K562 (cell line): ENCODE results near the gene ERCC6. TPM values are rescaled to one million over a fixed set of nuclear protein-coding genes. Genes with fewer than 3 reads are reported as not detected.

Experiments used
- ATAC-seq: fragments of 200-7000 bp; cut with Tn5 transposase; 3 replicates; pipeline ENCODE4 v1.9.1; 2020; ENCODE audit warnings: moderate library complexity
- BruUV-seq: library from RNA; stranded (reverse); fragments of 400-500 nt; replicated peaks from 2 replicates; lab custom pipeline; 2021; lab: Mats Ljungman, UMichigan
- CTCF ChIA-PET: fragments of 300-600 bp; formaldehyde crosslinking; extraction: SDS; loops from one replicate; lab custom pipeline; 2021; ENCODE audit warnings: low intra/inter-chr PET ratio; lab: Yijun Ruan, JAX
- POLR2A ChIA-PET: fragments of 300-600, 350-650 bp; sonication (Branson Sonifier 250); formaldehyde crosslinking; extraction: SDS; loops from one replicate; lab custom pipeline; 2021; ENCODE audit warnings: antibody characterized with exemption, inconsistent platforms; lab: Yijun Ruan, JAX
- DNase-seq, 4 experiments: peaks; one replicate each; pipeline versions ENCODE4 v3.0.0 to v3.0.0-alpha.2; 2011 to 2018; ENCODE audit warnings: low spot score in 3 of 4, mixed read lengths in 3 of 4; ENCODE audit errors: extremely low read depth in 1 of 4
- FAIRE-seq: peaks from 2 replicates; lab custom pipeline; 2011; peaks lifted over from hg19 to GRCh38; lab: Jason Lieb, UNC
- H2AFZ ChIP-seq: 2 replicates; pipeline ENCODE4 v1.6.0; 2011; ENCODE audit warnings: low read depth, low read length, control low read depth, inconsistent platforms
- H3K27ac ChIP-seq: fragments of 200-600 bp; 3 replicates; pipeline ENCODE4 v1.8.0; 2011; ENCODE audit warnings: low read depth, mild to moderate bottlenecking, control low read depth, inconsistent platforms, low read length, moderate library complexity, mixed read lengths; ENCODE audit errors: extremely low read depth
- H3K27me3 ChIP-seq, 2 experiments: fragments of 300-600 bp in 1 of 2; 2 replicates in 1 of 2; 3 replicates in 1 of 2; pipeline versions ENCODE4 v1.6.0 to v1.8.0; 2011; ENCODE audit warnings: inconsistent platforms in 2 of 2, low read length in 2 of 2, mild to moderate bottlenecking in 1 of 2, mixed read lengths in 1 of 2, moderate library complexity in 1 of 2; ENCODE audit not compliant: control insufficient read depth in 2 of 2, insufficient read depth in 2 of 2
- H3K36me3 ChIP-seq: fragments of 300-600 bp; 3 replicates; pipeline ENCODE4 v1.8.0; 2011; ENCODE audit warnings: mild to moderate bottlenecking, low read length, inconsistent platforms; ENCODE audit not compliant: control insufficient read depth, insufficient read depth
- H3K4me1 ChIP-seq, 2 experiments: fragments of 200-600 bp in 1 of 2; replicated peaks in 1 of 2; 2 replicates in 1 of 2; 3 replicates in 1 of 2; pipeline versions ENCODE4 v1.5.1 to v1.8.0; 2011; ENCODE audit warnings: inconsistent platforms in 2 of 2, low read length in 2 of 2, mild to moderate bottlenecking in 1 of 2, mixed read lengths in 1 of 2, moderate library complexity in 1 of 2; ENCODE audit not compliant: control insufficient read depth in 2 of 2, insufficient read depth in 2 of 2
- H3K4me2 ChIP-seq: 2 replicates; pipeline ENCODE4 v1.6.1; 2011; ENCODE audit warnings: low read length, control low read depth, inconsistent platforms, mixed read lengths; ENCODE audit not compliant: insufficient read depth
- H3K4me3 ChIP-seq: fragments of 200-600 bp; sonication (generic), shearing (Covaris generic); 2 replicates; pipeline ENCODE4 v1.5.1; 2016; ENCODE audit warnings: control low read depth, inconsistent platforms
- H3K79me2 ChIP-seq: fragments of 200-600 bp; 3 replicates; pipeline ENCODE4 v1.8.0; 2011; ENCODE audit warnings: low read length, inconsistent platforms; ENCODE audit not compliant: control insufficient read depth, insufficient read depth
- H3K9ac ChIP-seq, 2 experiments: 2 replicates each; pipeline versions ENCODE4 v1.6.0 to v1.6.1; 2011; ENCODE audit warnings: low read depth in 2 of 2, low read length in 2 of 2, control low read depth in 1 of 2, inconsistent platforms in 1 of 2, mild to moderate bottlenecking in 1 of 2, mixed read lengths in 1 of 2; ENCODE audit not compliant: insufficient read depth in 1 of 2
- H3K9me1 ChIP-seq: one replicate; pipeline ENCODE4 v1.6.0; 2011; ENCODE audit warnings: inconsistent platforms, mild to moderate bottlenecking, low read length, moderate library complexity; ENCODE audit not compliant: control insufficient read depth, insufficient read depth
- H3K9me3 ChIP-seq: replicated peaks from 2 replicates; pipeline ENCODE4 v1.5.1; 2011; ENCODE audit warnings: low read depth, low read length, inconsistent platforms; ENCODE audit not compliant: control insufficient read depth, insufficient read depth
- H4K20me1 ChIP-seq: replicated peaks from 2 replicates; pipeline ENCODE4 v1.6.1; 2011; ENCODE audit warnings: low read length, inconsistent platforms, mixed read lengths; ENCODE audit not compliant: control insufficient read depth, insufficient read depth
- CC2D1A ChIP-seq: fragments of 450-650 bp; IDR thresholded peaks from 2 replicates; pipeline ENCODE4 v1.6.1; 2017; ENCODE audit warnings: mild to moderate bottlenecking
- DLX4 ChIP-seq: fragments of 250-450 bp; sonication (Bioruptor Pico); IDR thresholded peaks from 2 replicates; pipeline ENCODE4 v1.6.1; 2021; ENCODE audit warnings: mild to moderate bottlenecking
- E2F3 ChIP-seq: fragments of 250-450 bp; sonication (Bioruptor Pico); IDR thresholded peaks from 2 replicates; pipeline ENCODE4 v1.4.0; 2020; ENCODE audit warnings: mild to moderate bottlenecking
- ETV1 ChIP-seq: fragments of 450-650 bp; conservative IDR thresholded peaks from 2 replicates; pipeline ENCODE4 v1.6.1; 2016; ENCODE audit warnings: missing genetic modification characterization, control low read depth, low read depth, missing compliant biosample characterization
- MAZ ChIP-seq, 2 experiments: fragments of 450-650 bp in 1 of 2; sonication (generic) in 1 of 2; formaldehyde crosslinking; IDR thresholded peaks in 1 of 2; conservative IDR thresholded peaks in 1 of 2; 2 replicates each; pipeline versions ENCODE4 v1.4.0 to v1.5.0; 2020; ENCODE audit warnings: mild to moderate bottlenecking in 1 of 2, missing genetic modification reagents in 1 of 2
- MCM2 ChIP-seq: fragments of 450-650 bp; IDR thresholded peaks from 2 replicates; pipeline ENCODE4 v1.6.1; 2017; ENCODE audit warnings: low read depth, mild to moderate bottlenecking
- NR1H2 ChIP-seq: sonication (generic); formaldehyde crosslinking; IDR thresholded peaks from 2 replicates; pipeline ENCODE4 v1.4.0; 2020; ENCODE audit warnings: mild to moderate bottlenecking, missing genetic modification reagents
- PHF8 ChIP-seq: fragments of 200-600 bp; sonication (generic); IDR thresholded peaks from 2 replicates; pipeline ENCODE4 v1.6.1; 2012; ENCODE audit warnings: mixed run types, mild to moderate bottlenecking, inconsistent platforms, low read length, moderate library complexity, borderline replicate concordance
- POLR3G ChIP-seq: IDR thresholded peaks from 2 replicates; pipeline ENCODE4 v1.6.1; 2011; ENCODE audit not compliant: insufficient read length, insufficient replicate concordance; ENCODE audit errors: extremely low read depth
- RAD21 ChIP-seq, 2 experiments: fragments of 250-450 bp in 1 of 2; fragments of 450-650 bp in 1 of 2; sonication (Bioruptor Pico) in 1 of 2; formaldehyde crosslinking in 1 of 2; IDR thresholded peaks in 1 of 2; conservative IDR thresholded peaks in 1 of 2; 2 replicates each; pipeline versions ENCODE4 v1.4.0 to v1.8.0; 2020 to 2022; ENCODE audit warnings: mild to moderate bottlenecking in 2 of 2, moderate library complexity in 1 of 2
- SETDB1 ChIP-seq: IDR thresholded peaks from one replicate; pipeline ENCODE4 v1.6.1; 2012; ENCODE audit warnings: low read length, control low read depth, inconsistent platforms
- SMC3 ChIP-seq: conservative IDR thresholded peaks from 2 replicates; pipeline ENCODE4 v1.6.1; 2011; ENCODE audit warnings: low read depth, low read length, improper control_type of control experiment; ENCODE audit not compliant: insufficient read depth
- ZKSCAN8 ChIP-seq: fragments of 200-800 bp; sonication (Bioruptor generic); IDR thresholded peaks from 2 replicates; pipeline ENCODE4 v1.6.1; 2016; ENCODE audit warnings: missing genetic modification characterization, missing compliant biosample characterization
- ZNF212 ChIP-seq: fragments of 450-650 bp; formaldehyde crosslinking; IDR thresholded peaks from 2 replicates; pipeline ENCODE4 v1.4.0; 2020; ENCODE audit warnings: mild to moderate bottlenecking
- ZNF24 ChIP-seq: fragments of 450-650 bp; IDR thresholded peaks from 2 replicates; pipeline ENCODE4 v1.6.1; 2016
- ZNF253 ChIP-seq: fragments of 250-450 bp; sonication (Bioruptor Pico); conservative IDR thresholded peaks from 2 replicates; pipeline ENCODE4 v1.6.1; 2021; ENCODE audit warnings: mild to moderate bottlenecking
- WGBS: fragments of 100-300 bp; shearing (Covaris generic); methylation state at CpG from one replicate; pipeline ENCODE4 v1.1.6; 2016; ENCODE audit warnings: low coverage, mixed read lengths; ENCODE audit not compliant: insufficient coverage; ENCODE audit errors: missing lambda C conversion rate; 5-methylcytosine and 5-hydroxymethylcytosine counted together
- in situ Hi-C: fragments of 300-500 bp; cut with MboI; formaldehyde crosslinking; loops from 4 replicates; pipeline ENCODE4 v1.15.0; 2018; ENCODE audit warnings: inconsistent platforms, mixed read lengths
- intact Hi-C: fragments of 100-400 bp; cut with micrococcal nuclease; formaldehyde crosslinking; loops from 2 replicates; pipeline ENCODE4 v1.14.2; 2022
- polyA plus RNA-seq, 8 experiments: library from polyadenylated mRNA; depleted of rRNA in 4 of 8; stranded (reverse) in 5 of 8; unstranded in 3 of 8; fragments of >200 nt; fragmentation: Nextera tagmentation in 2 of 8; fragmentation: Illumina TruSeq in 1 of 8; extraction: Ambion mirVana in 2 of 8; extraction: Trizol in 1 of 8; gene quantifications; 2 replicates each; pipeline versions ENCODE4 v1.2.1 to v1.2.3, GENCODE V29; 2011 to 2014; ENCODE audit warnings: inconsistent platforms in 1 of 8, missing spikeins in 1 of 8
- total RNA-seq, 7 experiments: library from RNA; depleted of rRNA in 6 of 7; stranded (reverse); fragments of >200 nt in 6 of 7; fragmentation: Illumina TruSeq in 2 of 7; extraction: Trizol in 2 of 7; gene quantifications; 2 replicates each; pipeline versions ENCODE4 v1.2.1 to v1.2.3, GENCODE V29; 2011 to 2021; ENCODE audit warnings: low replicate concordance in 1 of 7
- TF ChIP-seq, protein P1 (sequence below): sonication (generic); formaldehyde crosslinking; IDR thresholded peaks from 2 replicates; pipeline ENCODE4 v1.8.0; 2022; ENCODE audit warnings: missing genetic modification reagents, mild to moderate bottlenecking, moderate library complexity, borderline replicate concordance
- TF ChIP-seq, protein P2 (sequence below): fragments of 450-650 bp; IDR thresholded peaks from 2 replicates; pipeline ENCODE4 v1.6.1; 2016

ERCC6 gene
- total and polyA plus RNA-seq, 9 of the 15 experiments (the other 6 are each of a cell fraction or from before 2014, with no cell fraction given) = 7.8 to 17.7 (median 11.8) TPM

- ChIA-PET CTCF (interaction anchor here (0.6 to 2.4 kb wide), 8 partner anchors 93 to 854 kb away, joined by 3 to 20 read pairs (median 4); no protein-coding TSS in a partner anchor), POLR2A (interaction anchor here (0.6 to 1.0 kb wide), 3 partner anchors 102 to 556 kb away, joined by 3 to 4 read pairs (median 3); no protein-coding TSS in a partner anchor)
- H3K9me1 ChIP-seq = no peaks in the 10 kb centered on the region
- in situ Hi-C loops = loop anchor here (10.0 kb wide), 1 partner anchor 857 kb away; no protein-coding TSS in a partner anchor
- H3K9ac ChIP-seq = no peak overlapping the region
- intact Hi-C loops = loop anchor here (1.0 to 10.0 kb wide), 7 partner anchors 105 to 853 kb away; no protein-coding TSS in a partner anchor
- H3K4me1 ChIP-seq = no peaks in the 10 kb centered on the region
- H3K4me2 ChIP-seq = no peak overlapping the region
- H3K9me3 ChIP-seq = no peaks in the 10 kb centered on the region
- FAIRE-seq (peak; percentile 88), DNase-seq (peak in 3 of 4 experiments; percentile 44 to 51 (median 46)), ATAC-seq (peak; percentile 92)
- H3K36me3 ChIP-seq = peaks cover 20% of the 10 kb centered on the region; the same call in 2 of the 3 replicates
- H3K4me3 ChIP-seq = no peak overlapping the region
- no peak overlapping the region for H2AFZ ChIP-seq
- no peaks in the 10 kb centered on the region for H3K79me2 ChIP-seq
- no peak overlapping the region for H3K27ac ChIP-seq
- H3K27me3 ChIP-seq = no peaks in the 10 kb centered on the region
- 10% methylated on average over 4 of the region's 4 CpGs for WGBS
- no TSS peak for BruUV-seq
- H4K20me1 ChIP-seq = peaks cover 3% of the 10 kb centered on the region; the same call in 1 of the 2 replicates
- TF ChIP-seq DLX4 (CRISPR knock-in tag) (no peak), ZNF212 (no peak), ZNF253 (CRISPR knock-in tag) (no peak), MCM2 (no peak), ZKSCAN8 (CRISPR knock-in tag) (no peak), SMC3 (peak; percentile 69), NR1H2 (CRISPR knock-in tag) (no peak), PHF8 (no peak), POLR3G (no peak), SETDB1 (no peak), ZNF24 (peak; percentile 9; the same call in 1 of the 2 replicates), CC2D1A (peak; percentile 36; the same call in 1 of the 2 replicates), ETV1 (tag) (no peak), E2F3 (CRISPR knock-in tag) (no peak), MAZ (CRISPR knock-in tag; conservative IDR thresholded peaks at IDR 0.05 in 1 of 2, IDR thresholded peaks at IDR 0.05 in 1 of 2) (no peak), RAD21 (CRISPR knock-in tag; conservative IDR thresholded peaks at IDR 0.05 in 1 of 2, IDR thresholded peaks at IDR 0.05 in 1 of 2) (peak; percentile 87 to 88)
- TF ChIP-seq, protein P1, sequence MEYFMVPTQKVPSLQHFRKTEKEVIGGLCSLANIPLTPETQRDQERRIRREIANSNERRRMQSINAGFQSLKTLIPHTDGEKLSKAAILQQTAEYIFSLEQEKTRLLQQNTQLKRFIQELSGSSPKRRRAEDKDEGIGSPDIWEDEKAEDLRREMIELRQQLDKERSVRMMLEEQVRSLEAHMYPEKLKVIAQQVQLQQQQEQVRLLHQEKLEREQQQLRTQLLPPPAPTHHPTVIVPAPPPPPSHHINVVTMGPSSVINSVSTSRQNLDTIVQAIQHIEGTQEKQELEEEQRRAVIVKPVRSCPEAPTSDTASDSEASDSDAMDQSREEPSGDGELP (CRISPR knock-in tag) = no peak
- TF ChIP-seq, protein P2, sequence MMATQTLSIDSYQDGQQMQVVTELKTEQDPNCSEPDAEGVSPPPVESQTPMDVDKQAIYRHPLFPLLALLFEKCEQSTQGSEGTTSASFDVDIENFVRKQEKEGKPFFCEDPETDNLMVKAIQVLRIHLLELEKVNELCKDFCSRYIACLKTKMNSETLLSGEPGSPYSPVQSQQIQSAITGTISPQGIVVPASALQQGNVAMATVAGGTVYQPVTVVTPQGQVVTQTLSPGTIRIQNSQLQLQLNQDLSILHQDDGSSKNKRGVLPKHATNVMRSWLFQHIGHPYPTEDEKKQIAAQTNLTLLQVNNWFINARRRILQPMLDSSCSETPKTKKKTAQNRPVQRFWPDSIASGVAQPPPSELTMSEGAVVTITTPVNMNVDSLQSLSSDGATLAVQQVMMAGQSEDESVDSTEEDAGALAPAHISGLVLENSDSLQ = no peak
Observed at GRCh38 chr10:49512121-49512809, 26.7 kb downstream of the ERCC6 start.
